HEK293 (cell line): ENCODE measurements around the gene IWS1.
"Not testable (repeated sequence)": the region's sequence is repeated elsewhere in the genome, so short reads cannot be mapped to it uniquely, and the experiment has no call there.

Experiments used
- CTCF ChIA-PET: fragments of 350-600 bp; formaldehyde crosslinking; extraction: SDS; loops from one replicate; lab custom pipeline; 2021; ENCODE audit warnings: antibody characterized with exemption; lab: Yijun Ruan, JAX
- POLR2A ChIA-PET: fragments of 300-600 bp; formaldehyde crosslinking; extraction: SDS; loops from one replicate; lab custom pipeline; 2020; ENCODE audit warnings: antibody characterized with exemption, inconsistent platforms; lab: Yijun Ruan, JAX
- H3K27ac ChIP-seq: fragments of 200-500 bp; sonication (Bioruptor generic); 2 replicates; pipeline ENCODE4 v1.5.1; 2014; ENCODE audit warnings: low read depth, low read length, control low read depth, inconsistent platforms; ENCODE audit errors: extremely low read depth
- H3K36me3 ChIP-seq, 2 experiments: fragments of 200-500 bp in 1 of 2; sonication (Bioruptor generic) in 1 of 2; 1 replicate in 1 of 2; 2 replicates in 1 of 2; pipeline ENCODE4 v1.5.1; 2014 to 2017; ENCODE audit warnings: inconsistent platforms in 2 of 2, low read length in 2 of 2; ENCODE audit not compliant: control insufficient read depth in 2 of 2, insufficient read depth in 1 of 2
- H3K4me1 ChIP-seq: fragments of 200-500 bp; sonication (Bioruptor generic); 2 replicates; pipeline ENCODE4 v1.5.1; 2014; ENCODE audit warnings: mild to moderate bottlenecking, low read length, inconsistent platforms; ENCODE audit not compliant: control insufficient read depth, insufficient read depth
- H3K4me3 ChIP-seq: 2 replicates; pipeline ENCODE4 v1.5.1; 2011; ENCODE audit warnings: low read depth, mild to moderate bottlenecking, control low read depth, low read length, moderate library complexity
- H3K9me3 ChIP-seq: fragments of 200-500 bp; sonication (Bioruptor generic); 2 replicates; pipeline ENCODE4 v1.5.1; 2014; ENCODE audit warnings: low read depth, low read length, inconsistent platforms; ENCODE audit not compliant: control insufficient read depth, insufficient read depth
- CTCF ChIP-seq: fragments of 450-650 bp; formaldehyde crosslinking; IDR thresholded peaks from 2 replicates; pipeline ENCODE4 v1.5.1; 2016; ENCODE audit warnings: missing biosample characterization, missing genetic modification characterization
- HOXD13 ChIP-seq: sonication (generic); formaldehyde crosslinking; IDR thresholded peaks from 2 replicates; pipeline ENCODE4 v1.8.0; 2022; ENCODE audit warnings: missing genetic modification reagents, borderline replicate concordance
- MYNN ChIP-seq: fragments of 450-650 bp; formaldehyde crosslinking; IDR thresholded peaks from 2 replicates; pipeline ENCODE4 v1.5.1; 2016; ENCODE audit warnings: missing biosample characterization, missing genetic modification characterization, borderline replicate concordance
- MZF1 ChIP-seq: fragments of 450-650 bp; formaldehyde crosslinking; IDR thresholded peaks from 2 replicates; pipeline ENCODE4 v1.5.1; 2017; ENCODE audit warnings: missing biosample characterization, missing genetic modification characterization, borderline replicate concordance
- ZBTB1 ChIP-seq: fragments of 450-650 bp; formaldehyde crosslinking; IDR thresholded peaks from 2 replicates; pipeline ENCODE4 v1.5.1; 2016; ENCODE audit warnings: missing biosample characterization, missing genetic modification characterization
- ZBTB48 ChIP-seq: fragments of 450-650 bp; formaldehyde crosslinking; IDR thresholded peaks from 2 replicates; pipeline ENCODE4 v1.5.1; 2016; ENCODE audit warnings: missing biosample characterization, missing genetic modification characterization
- ZNF10 ChIP-seq: fragments of 450-650 bp; formaldehyde crosslinking; IDR thresholded peaks from 2 replicates; pipeline ENCODE4 v1.5.1; 2017; ENCODE audit warnings: missing biosample characterization, missing genetic modification characterization
- ZNF138 ChIP-seq: fragments of 450-650 bp; formaldehyde crosslinking; IDR thresholded peaks from 2 replicates; pipeline ENCODE4 v1.5.1; 2016; ENCODE audit warnings: missing biosample characterization, missing genetic modification characterization, borderline replicate concordance
- ZNF398 ChIP-seq: fragments of 450-650 bp; formaldehyde crosslinking; IDR thresholded peaks from 2 replicates; pipeline ENCODE4 v1.5.1; 2017; ENCODE audit warnings: missing biosample characterization, missing genetic modification characterization
- ZNF521 ChIP-seq: fragments of 450-650 bp; formaldehyde crosslinking; IDR thresholded peaks from 2 replicates; pipeline ENCODE4 v1.5.1; 2017; ENCODE audit warnings: missing biosample characterization, mild to moderate bottlenecking, missing genetic modification characterization
- ZNF585B ChIP-seq: fragments of 450-650 bp; formaldehyde crosslinking; IDR thresholded peaks from 2 replicates; pipeline ENCODE4 v1.5.1; 2016; ENCODE audit warnings: missing biosample characterization, missing genetic modification characterization
- ZNF600 ChIP-seq: fragments of 450-650 bp; formaldehyde crosslinking; IDR thresholded peaks from 2 replicates; pipeline ENCODE4 v1.5.1; 2016; ENCODE audit warnings: missing biosample characterization, missing genetic modification characterization
- ZSCAN5A ChIP-seq: fragments of 450-650 bp; formaldehyde crosslinking; IDR thresholded peaks from 2 replicates; pipeline ENCODE4 v1.5.1; 2016; ENCODE audit warnings: missing biosample characterization, missing genetic modification characterization
- TF ChIP-seq, protein P1 (sequence below): fragments of 450-650 bp; formaldehyde crosslinking; IDR thresholded peaks from 2 replicates; pipeline ENCODE4 v1.5.1; 2016; ENCODE audit warnings: missing biosample characterization, missing genetic modification characterization
- TF ChIP-seq, protein P2 (sequence below): fragments of 450-650 bp; formaldehyde crosslinking; IDR thresholded peaks from 2 replicates; pipeline ENCODE4 v1.5.1; 2017; ENCODE audit warnings: missing biosample characterization, missing genetic modification characterization

Gene IWS1

GRCh38 chr2:127453392-127454171, 72.7 kb downstream of the IWS1 start:
- CTCF ChIA-PET = interaction anchor here (0.6 to 3.0 kb wide), 13 partner anchors 9 to 257 kb away, joined by 3 to 22 read pairs (median 4); no protein-coding TSS in a partner anchor
- no peak for TF ChIP-seq ZBTB48 (tag by site-specific recombination)
- peak; percentile 80 for TF ChIP-seq CTCF
- Histone ChIP-seq H3K36me3 (no peaks in the 10 kb centered on the region), H3K9me3 (no peaks in the 10 kb centered on the region), H3K4me1 (no peaks in the 10 kb centered on the region), H3K27ac (no peak overlapping the region), H3K4me3 (no peak overlapping the region)
- POLR2A ChIA-PET = interaction anchor here (1.3 kb wide), 1 partner anchor 159 kb away, joined by 5 read pairs; the partner anchor contains the start of gene ERCC3

GRCh38 chr2:127453013-127453391, 73.3 kb downstream of the IWS1 start:
- TF ChIP-seq, protein P1, sequence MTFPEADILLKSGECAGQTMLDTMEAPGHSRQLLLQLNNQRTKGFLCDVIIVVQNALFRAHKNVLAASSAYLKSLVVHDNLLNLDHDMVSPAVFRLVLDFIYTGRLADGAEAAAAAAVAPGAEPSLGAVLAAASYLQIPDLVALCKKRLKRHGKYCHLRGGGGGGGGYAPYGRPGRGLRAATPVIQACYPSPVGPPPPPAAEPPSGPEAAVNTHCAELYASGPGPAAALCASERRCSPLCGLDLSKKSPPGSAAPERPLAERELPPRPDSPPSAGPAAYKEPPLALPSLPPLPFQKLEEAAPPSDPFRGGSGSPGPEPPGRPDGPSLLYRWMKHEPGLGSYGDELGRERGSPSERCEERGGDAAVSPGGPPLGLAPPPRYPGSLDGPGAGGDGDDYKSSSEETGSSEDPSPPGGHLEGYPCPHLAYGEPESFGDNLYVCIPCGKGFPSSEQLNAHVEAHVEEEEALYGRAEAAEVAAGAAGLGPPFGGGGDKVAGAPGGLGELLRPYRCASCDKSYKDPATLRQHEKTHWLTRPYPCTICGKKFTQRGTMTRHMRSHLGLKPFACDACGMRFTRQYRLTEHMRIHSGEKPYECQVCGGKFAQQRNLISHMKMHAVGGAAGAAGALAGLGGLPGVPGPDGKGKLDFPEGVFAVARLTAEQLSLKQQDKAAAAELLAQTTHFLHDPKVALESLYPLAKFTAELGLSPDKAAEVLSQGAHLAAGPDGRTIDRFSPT (tag by site-specific recombination) = no peak
- TF ChIP-seq, protein P2, sequence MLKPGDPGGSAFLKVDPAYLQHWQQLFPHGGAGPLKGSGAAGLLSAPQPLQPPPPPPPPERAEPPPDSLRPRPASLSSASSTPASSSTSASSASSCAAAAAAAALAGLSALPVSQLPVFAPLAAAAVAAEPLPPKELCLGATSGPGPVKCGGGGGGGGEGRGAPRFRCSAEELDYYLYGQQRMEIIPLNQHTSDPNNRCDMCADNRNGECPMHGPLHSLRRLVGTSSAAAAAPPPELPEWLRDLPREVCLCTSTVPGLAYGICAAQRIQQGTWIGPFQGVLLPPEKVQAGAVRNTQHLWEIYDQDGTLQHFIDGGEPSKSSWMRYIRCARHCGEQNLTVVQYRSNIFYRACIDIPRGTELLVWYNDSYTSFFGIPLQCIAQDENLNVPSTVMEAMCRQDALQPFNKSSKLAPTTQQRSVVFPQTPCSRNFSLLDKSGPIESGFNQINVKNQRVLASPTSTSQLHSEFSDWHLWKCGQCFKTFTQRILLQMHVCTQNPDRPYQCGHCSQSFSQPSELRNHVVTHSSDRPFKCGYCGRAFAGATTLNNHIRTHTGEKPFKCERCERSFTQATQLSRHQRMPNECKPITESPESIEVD (tag by site-specific recombination) = no peak
- no peak for TF ChIP-seq ZNF138 (tag by site-specific recombination)
- TF ChIP-seq MZF1 (tag by site-specific recombination) = no peak
- no peak for TF ChIP-seq ZNF521
- Histone ChIP-seq H3K27ac (no peak overlapping the region), H3K4me3 (no peak overlapping the region), H3K9me3 (no peaks in the 10 kb centered on the region), H3K36me3 (no peaks in the 10 kb centered on the region), H3K4me1 (no peaks in the 10 kb centered on the region)
- ChIA-PET POLR2A (interaction anchor here (1.3 kb wide), 1 partner anchor 158 kb away, joined by 5 read pairs; the partner anchor contains the start of gene ERCC3), CTCF (interaction anchor here (0.6 to 3.0 kb wide), 9 partner anchors 17 to 256 kb away, joined by 3 to 22 read pairs (median 4); no protein-coding TSS in a partner anchor)

DNA sequence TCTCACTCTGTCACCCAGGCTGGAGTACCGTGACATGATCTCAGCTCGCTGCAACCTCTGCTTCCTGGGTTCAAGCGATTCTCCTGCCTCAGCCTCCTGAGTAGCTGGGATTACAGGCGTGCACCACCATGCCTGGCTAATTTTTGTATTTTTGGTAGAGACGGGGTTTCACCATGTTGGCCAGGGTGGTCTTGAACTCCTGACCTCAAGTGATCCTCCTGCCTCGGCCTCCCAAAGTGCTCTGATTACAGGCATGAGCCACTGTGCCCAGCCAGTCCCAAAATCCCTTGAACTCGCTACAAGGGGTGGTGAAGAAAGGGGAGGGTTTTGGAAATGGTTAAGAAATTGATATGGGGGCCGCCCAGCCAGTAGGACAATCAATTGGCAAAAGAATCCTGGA, 73.9 kb downstream of the IWS1 start:
- H3K4me3 ChIP-seq, H3K36me3 ChIP-seq, POLR2A ChIA-PET, H3K9me3 ChIP-seq, H3K4me1 ChIP-seq, H3K27ac ChIP-seq: not testable (repeated sequence)
- CTCF ChIA-PET = interaction anchor here (0.6 to 3.0 kb wide), 7 partner anchors 37 to 255 kb away, joined by 3 to 22 read pairs (median 3); no protein-coding TSS in a partner anchor

GRCh38 chr2:127451981-127452380, 74.3 kb downstream of the IWS1 start:
- POLR2A ChIA-PET = no interaction called here
- H3K4me1 ChIP-seq = no peaks in the 10 kb centered on the region
- CTCF ChIA-PET = interaction anchor here (0.8 to 3.0 kb wide), 4 partner anchors 37 to 139 kb away, joined by 3 to 22 read pairs (median 4); no protein-coding TSS in a partner anchor
- no peak for TF ChIP-seq MYNN (tag by site-specific recombination)
- no peak for TF ChIP-seq ZNF398
- no peak for TF ChIP-seq ZNF600
- no peak for TF ChIP-seq ZBTB1 (tag by site-specific recombination)
- no peak for TF ChIP-seq ZNF585B (tag by site-specific recombination)
- TF ChIP-seq ZNF10 (tag by site-specific recombination) = no peak
- TF ChIP-seq HOXD13 (CRISPR knock-in tag) = no peak
- no peak for TF ChIP-seq ZSCAN5A
- no peak overlapping the region for H3K4me3 ChIP-seq
- no peaks in the 10 kb centered on the region for H3K9me3 ChIP-seq
- H3K27ac ChIP-seq = no peak overlapping the region
- H3K36me3 ChIP-seq = no peaks in the 10 kb centered on the region
